ENCODE results near the gene RNF11. TPM values are rescaled to one million over a fixed set of nuclear protein-coding genes. Genes with fewer than 3 reads are reported as not detected.

RNF11 gene
- polyA plus RNA-seq, 1 donor from 2014 or later = 210 TPM

- no peaks in the 10 kb centered on the region for H3F3A ChIP-seq (ENCODE audit: insufficient read depth, low read length, poor library complexity, severe bottlenecking)
- H3K4me2 ChIP-seq (ENCODE audit: low read length) = no peak overlapping the region
- no peaks in the 10 kb centered on the region for H3K27me3 ChIP-seq (ENCODE audit: insufficient read depth, low read depth, low read length)
- H3K9me3 ChIP-seq (ENCODE audit: low read length) = no peaks in the 10 kb centered on the region
- no peak overlapping the region for H3K9ac ChIP-seq (ENCODE audit: low read length)
- no peak overlapping the region for H3K4me3 ChIP-seq (ENCODE audit: low read length)
- H4K20me1 ChIP-seq (ENCODE audit: insufficient read depth) = no peaks in the 10 kb centered on the region
- no peaks in the 10 kb centered on the region for H3K36me3 ChIP-seq (ENCODE audit: insufficient read depth, low read length)
- no peaks in the 10 kb centered on the region for H3K79me2 ChIP-seq (replicated peaks; ENCODE audit: insufficient read depth, low read length)
- no peak overlapping the region for H2AFZ ChIP-seq (ENCODE audit: low read depth, low read length)
- H3K9me2 ChIP-seq (ENCODE audit: insufficient read depth, low read length) = no peaks in the 10 kb centered on the region
- TF ChIP-seq TAF1 (IDR thresholded peaks at IDR 0.05; ENCODE audit: low read depth) (no peak), EP300 (conservative IDR thresholded peaks at IDR 0.05; ENCODE audit: poor library complexity, severe bottlenecking) (no peak), POLR2AphosphoS5 (IDR thresholded peaks at IDR 0.05) (no peak), MXI1 (conservative IDR thresholded peaks at IDR 0.05; ENCODE audit: poor library complexity, severe bottlenecking) (no peak), SMC3 (conservative IDR thresholded peaks at IDR 0.05; ENCODE audit: poor library complexity) (no peak), EZH2 (IDR thresholded peaks at IDR 0.05; ENCODE audit: borderline replicate concordance, insufficient read depth, low read length, poor library complexity, severe bottlenecking) (no peak), RAD21 (conservative IDR thresholded peaks at IDR 0.05) (no peak)
- TF ChIP-seq, protein P1, sequence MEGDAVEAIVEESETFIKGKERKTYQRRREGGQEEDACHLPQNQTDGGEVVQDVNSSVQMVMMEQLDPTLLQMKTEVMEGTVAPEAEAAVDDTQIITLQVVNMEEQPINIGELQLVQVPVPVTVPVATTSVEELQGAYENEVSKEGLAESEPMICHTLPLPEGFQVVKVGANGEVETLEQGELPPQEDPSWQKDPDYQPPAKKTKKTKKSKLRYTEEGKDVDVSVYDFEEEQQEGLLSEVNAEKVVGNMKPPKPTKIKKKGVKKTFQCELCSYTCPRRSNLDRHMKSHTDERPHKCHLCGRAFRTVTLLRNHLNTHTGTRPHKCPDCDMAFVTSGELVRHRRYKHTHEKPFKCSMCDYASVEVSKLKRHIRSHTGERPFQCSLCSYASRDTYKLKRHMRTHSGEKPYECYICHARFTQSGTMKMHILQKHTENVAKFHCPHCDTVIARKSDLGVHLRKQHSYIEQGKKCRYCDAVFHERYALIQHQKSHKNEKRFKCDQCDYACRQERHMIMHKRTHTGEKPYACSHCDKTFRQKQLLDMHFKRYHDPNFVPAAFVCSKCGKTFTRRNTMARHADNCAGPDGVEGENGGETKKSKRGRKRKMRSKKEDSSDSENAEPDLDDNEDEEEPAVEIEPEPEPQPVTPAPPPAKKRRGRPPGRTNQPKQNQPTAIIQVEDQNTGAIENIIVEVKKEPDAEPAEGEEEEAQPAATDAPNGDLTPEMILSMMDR (IDR thresholded peaks at IDR 0.05; ENCODE audit: poor library complexity, severe bottlenecking) = no peak
- TF ChIP-seq, protein P2, sequence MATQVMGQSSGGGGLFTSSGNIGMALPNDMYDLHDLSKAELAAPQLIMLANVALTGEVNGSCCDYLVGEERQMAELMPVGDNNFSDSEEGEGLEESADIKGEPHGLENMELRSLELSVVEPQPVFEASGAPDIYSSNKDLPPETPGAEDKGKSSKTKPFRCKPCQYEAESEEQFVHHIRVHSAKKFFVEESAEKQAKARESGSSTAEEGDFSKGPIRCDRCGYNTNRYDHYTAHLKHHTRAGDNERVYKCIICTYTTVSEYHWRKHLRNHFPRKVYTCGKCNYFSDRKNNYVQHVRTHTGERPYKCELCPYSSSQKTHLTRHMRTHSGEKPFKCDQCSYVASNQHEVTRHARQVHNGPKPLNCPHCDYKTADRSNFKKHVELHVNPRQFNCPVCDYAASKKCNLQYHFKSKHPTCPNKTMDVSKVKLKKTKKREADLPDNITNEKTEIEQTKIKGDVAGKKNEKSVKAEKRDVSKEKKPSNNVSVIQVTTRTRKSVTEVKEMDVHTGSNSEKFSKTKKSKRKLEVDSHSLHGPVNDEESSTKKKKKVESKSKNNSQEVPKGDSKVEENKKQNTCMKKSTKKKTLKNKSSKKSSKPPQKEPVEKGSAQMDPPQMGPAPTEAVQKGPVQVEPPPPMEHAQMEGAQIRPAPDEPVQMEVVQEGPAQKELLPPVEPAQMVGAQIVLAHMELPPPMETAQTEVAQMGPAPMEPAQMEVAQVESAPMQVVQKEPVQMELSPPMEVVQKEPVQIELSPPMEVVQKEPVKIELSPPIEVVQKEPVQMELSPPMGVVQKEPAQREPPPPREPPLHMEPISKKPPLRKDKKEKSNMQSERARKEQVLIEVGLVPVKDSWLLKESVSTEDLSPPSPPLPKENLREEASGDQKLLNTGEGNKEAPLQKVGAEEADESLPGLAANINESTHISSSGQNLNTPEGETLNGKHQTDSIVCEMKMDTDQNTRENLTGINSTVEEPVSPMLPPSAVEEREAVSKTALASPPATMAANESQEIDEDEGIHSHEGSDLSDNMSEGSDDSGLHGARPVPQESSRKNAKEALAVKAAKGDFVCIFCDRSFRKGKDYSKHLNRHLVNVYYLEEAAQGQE (IDR thresholded peaks at IDR 0.05; ENCODE audit: borderline replicate concordance) = no peak
- no peak overlapping the region for H3K27ac ChIP-seq (ENCODE audit: low read length)
Observed at GRCh38 chr1:51217101-51217500, 19.0 kb upstream of the RNF11 start.

- H3K27me3 ChIP-seq (ENCODE audit: insufficient read depth, low read depth, low read length) = no peaks in the 10 kb centered on the region
- H3K79me2 ChIP-seq (replicated peaks; ENCODE audit: insufficient read depth, low read length) = no peaks in the 10 kb centered on the region
- TF ChIP-seq POLR2AphosphoS5 (IDR thresholded peaks at IDR 0.05) (no peak), MXI1 (conservative IDR thresholded peaks at IDR 0.05; ENCODE audit: poor library complexity, severe bottlenecking) (no peak), TAF1 (IDR thresholded peaks at IDR 0.05; ENCODE audit: low read depth) (no peak), RAD21 (conservative IDR thresholded peaks at IDR 0.05) (no peak)
- TF ChIP-seq, protein P1 (IDR thresholded peaks at IDR 0.05; ENCODE audit: poor library complexity, severe bottlenecking) = no peak
- H3K4me2 ChIP-seq (ENCODE audit: low read length) = no peak overlapping the region
- H3K4me3 ChIP-seq (ENCODE audit: low read length) = no peak overlapping the region
- H3K36me3 ChIP-seq (ENCODE audit: insufficient read depth, low read length) = no peaks in the 10 kb centered on the region
- no peaks in the 10 kb centered on the region for H3K9me2 ChIP-seq (ENCODE audit: insufficient read depth, low read length)
- H3K27ac ChIP-seq (ENCODE audit: low read length) = no peak overlapping the region
- H4K20me1 ChIP-seq (ENCODE audit: insufficient read depth) = no peaks in the 10 kb centered on the region
- no peak overlapping the region for H3K9ac ChIP-seq (ENCODE audit: low read length)
- H2AFZ ChIP-seq (ENCODE audit: low read depth, low read length) = no peak overlapping the region
- no peaks in the 10 kb centered on the region for H3K9me3 ChIP-seq (ENCODE audit: low read length)
- H3F3A ChIP-seq (ENCODE audit: insufficient read depth, low read length, poor library complexity, severe bottlenecking) = no peaks in the 10 kb centered on the region
Observed at GRCh38 chr1:51218570-51218969, 17.5 kb upstream of the RNF11 start.
